ENCODE measurements around the gene GASK1A.

The GASK1A gene

DNA sequence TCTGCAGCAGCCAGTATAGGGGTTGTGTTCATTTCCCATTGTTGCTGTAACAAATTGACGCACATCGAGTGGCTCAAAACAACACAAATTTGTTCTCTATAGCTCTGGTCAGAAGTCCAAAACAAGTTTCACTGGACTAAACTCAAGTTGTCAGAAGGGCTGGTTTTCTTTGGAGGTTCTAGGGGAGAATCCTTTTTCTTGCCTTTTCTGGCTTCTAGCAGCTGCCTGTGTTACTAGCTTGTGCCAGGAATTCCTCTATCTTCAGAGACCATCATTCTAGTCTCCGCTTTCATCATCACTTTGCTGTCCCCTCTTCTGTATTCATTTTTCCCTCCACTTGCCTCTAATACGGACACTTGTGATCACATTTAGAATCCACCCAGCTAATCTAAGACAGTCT is 20.5 kb downstream of the GASK1A start:
- no peak for DNase-seq
- Histone ChIP-seq H3K9me3 (no peaks in the 10 kb centered on the region), H3K27me3 (no peaks in the 10 kb centered on the region), H3K27ac (peak overlapping the region; percentile 88 to 90), H3K4me3 (no peak overlapping the region), H3K4me1 (peaks cover 0 to 80% (median 66%) of the 10 kb centered on the region in 4 donors), H3K36me3 (no peaks in the 10 kb centered on the region)
- intact Hi-C loops (cut with DNase I; ENCODE audit: low total_unique reads): no loop called here
- TF ChIP-seq, protein P1, sequence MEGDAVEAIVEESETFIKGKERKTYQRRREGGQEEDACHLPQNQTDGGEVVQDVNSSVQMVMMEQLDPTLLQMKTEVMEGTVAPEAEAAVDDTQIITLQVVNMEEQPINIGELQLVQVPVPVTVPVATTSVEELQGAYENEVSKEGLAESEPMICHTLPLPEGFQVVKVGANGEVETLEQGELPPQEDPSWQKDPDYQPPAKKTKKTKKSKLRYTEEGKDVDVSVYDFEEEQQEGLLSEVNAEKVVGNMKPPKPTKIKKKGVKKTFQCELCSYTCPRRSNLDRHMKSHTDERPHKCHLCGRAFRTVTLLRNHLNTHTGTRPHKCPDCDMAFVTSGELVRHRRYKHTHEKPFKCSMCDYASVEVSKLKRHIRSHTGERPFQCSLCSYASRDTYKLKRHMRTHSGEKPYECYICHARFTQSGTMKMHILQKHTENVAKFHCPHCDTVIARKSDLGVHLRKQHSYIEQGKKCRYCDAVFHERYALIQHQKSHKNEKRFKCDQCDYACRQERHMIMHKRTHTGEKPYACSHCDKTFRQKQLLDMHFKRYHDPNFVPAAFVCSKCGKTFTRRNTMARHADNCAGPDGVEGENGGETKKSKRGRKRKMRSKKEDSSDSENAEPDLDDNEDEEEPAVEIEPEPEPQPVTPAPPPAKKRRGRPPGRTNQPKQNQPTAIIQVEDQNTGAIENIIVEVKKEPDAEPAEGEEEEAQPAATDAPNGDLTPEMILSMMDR (IDR thresholded peaks at IDR 0.05): no peak

DNA sequence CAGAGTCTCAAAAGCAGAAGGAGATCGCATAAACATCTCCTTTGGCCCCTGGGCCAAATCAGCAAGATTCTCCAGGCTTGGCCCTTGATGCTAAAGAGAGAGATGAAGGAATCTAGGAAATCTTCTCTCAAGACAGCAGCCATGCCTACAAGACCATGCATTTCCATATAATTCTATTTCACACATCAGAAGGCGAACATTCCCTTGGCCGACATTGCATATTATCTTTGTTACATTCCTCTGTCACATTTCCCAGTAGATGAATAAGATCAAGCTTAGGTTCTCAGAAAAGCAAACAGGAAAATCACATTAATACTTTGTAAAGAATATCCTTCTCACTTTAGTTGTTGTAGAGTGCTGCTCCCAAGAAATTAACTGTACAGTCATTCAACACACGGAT is 21.3 kb downstream of the GASK1A start:
- TF ChIP-seq, protein P1 (IDR thresholded peaks at IDR 0.05): no peak
- Histone ChIP-seq H3K9me3 (no peaks in the 10 kb centered on the region), H3K36me3 (no peaks in the 10 kb centered on the region), H3K4me1 (peaks cover 0 to 76% (median 65%) of the 10 kb centered on the region in 4 donors), H3K4me3 (no peak overlapping the region), H3K27me3 (no peaks in the 10 kb centered on the region), H3K27ac (peak overlapping the region; percentile 88 to 90)
- no peak for DNase-seq
- intact Hi-C loops (cut with DNase I; ENCODE audit: low total_unique reads): no loop called here

DNA sequence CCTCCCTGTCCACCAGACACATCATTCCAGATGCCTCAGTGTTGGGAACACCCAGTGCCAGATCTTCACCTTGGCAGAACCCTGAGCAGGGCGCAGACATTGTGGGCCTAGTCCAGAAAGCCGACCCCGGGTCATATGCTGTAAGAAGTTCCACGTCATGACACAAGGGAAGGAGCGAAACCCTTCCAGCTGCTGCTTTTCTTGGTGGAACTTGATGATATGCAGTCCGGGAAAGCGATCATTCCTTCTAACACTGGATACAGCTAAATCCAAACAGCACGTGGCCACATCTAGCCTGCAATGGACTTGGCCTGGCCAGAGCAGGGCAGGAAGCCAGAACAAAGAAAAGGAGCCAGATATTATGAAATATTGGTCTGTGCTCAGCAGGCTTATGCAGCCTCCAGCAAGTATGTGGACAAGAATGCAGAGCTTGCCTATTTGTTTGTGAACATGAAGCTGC is 22.0 kb downstream of the GASK1A start:
- Histone ChIP-seq H3K4me1 (peaks cover 0 to 69% (median 59%) of the 10 kb centered on the region in 4 donors), H3K4me3 (peak overlapping the region; percentile 28 to 42), H3K27me3 (no peaks in the 10 kb centered on the region), H3K36me3 (no peaks in the 10 kb centered on the region), H3K27ac (peak overlapping the region; percentile 90 to 91), H3K9me3 (no peaks in the 10 kb centered on the region)
- DNase-seq: peak; percentile 94 to 98
- TF ChIP-seq, protein P1 (IDR thresholded peaks at IDR 0.05): no peak
- intact Hi-C loops (cut with DNase I; ENCODE audit: low total_unique reads): no loop called here

DNA sequence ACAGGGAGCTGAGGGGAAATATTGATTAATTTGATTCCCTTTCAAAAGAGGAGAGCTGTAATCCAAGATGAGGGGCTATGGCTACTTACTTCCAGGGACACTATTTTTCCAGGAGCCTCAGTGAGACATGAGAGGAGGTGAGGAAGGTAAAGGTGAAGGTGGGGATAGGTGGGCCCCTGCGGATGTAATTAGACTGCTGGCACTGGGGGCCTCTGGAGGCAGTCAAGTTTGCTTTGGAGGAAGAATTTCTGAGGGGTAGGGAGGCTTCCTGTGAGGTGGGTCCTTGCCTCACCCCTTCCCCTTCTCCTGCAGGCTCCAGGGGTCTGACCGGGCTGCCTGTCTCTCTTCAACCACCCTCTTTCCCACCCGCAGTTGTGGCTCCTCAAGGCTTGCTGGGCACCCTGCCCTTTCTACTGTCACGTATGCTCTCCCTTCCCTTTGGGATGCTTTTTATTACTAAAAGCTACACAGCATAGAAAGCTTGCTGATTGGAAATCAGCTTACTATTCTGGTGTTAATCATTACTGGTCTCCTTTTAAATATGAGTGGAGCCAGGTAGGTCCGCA is 22.5 kb downstream of the GASK1A start:
- Histone ChIP-seq H3K4me3 (peak overlapping the region; percentile 28 to 42), H3K9me3 (no peaks in the 10 kb centered on the region), H3K36me3 (no peaks in the 10 kb centered on the region), H3K27ac (peak overlapping the region; percentile 87 to 91), H3K27me3 (no peaks in the 10 kb centered on the region), H3K4me1 (peaks cover 0 to 63% (median 54%) of the 10 kb centered on the region in 4 donors)
- no peak for DNase-seq
- intact Hi-C loops (cut with DNase I; ENCODE audit: low total_unique reads): no loop called here
- TF ChIP-seq, protein P1 (IDR thresholded peaks at IDR 0.05): no peak

DNA sequence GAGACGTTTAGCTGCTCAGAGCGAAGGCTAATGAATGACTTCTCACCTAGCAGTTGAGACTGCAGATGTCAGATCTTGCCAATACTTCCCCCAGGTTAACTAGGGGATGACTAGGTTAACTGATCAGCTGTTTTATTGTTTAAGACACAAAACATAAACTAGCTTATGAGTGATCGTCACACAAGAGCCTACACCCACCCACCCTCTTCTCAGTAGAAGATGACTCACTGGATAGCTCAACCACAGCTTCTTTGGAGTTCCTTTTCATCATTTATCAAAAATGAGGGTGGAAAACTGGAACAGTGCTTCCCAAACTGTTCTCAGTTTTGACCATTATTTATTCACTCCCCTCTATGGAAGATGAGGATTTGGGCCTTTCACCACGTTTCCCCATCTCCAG is 25.2 kb downstream of the GASK1A start:
- Histone ChIP-seq H3K36me3 (no peaks in the 10 kb centered on the region), H3K27ac (peak overlapping the region; percentile 87 to 91), H3K4me3 (no peak overlapping the region), H3K27me3 (no peaks in the 10 kb centered on the region), H3K4me1 (peaks cover 0 to 38% (median 33%) of the 10 kb centered on the region in 4 donors), H3K9me3 (no peaks in the 10 kb centered on the region)
- TF ChIP-seq, protein P1 (IDR thresholded peaks at IDR 0.05): no peak
- intact Hi-C loops (cut with DNase I; ENCODE audit: low total_unique reads): no loop called here
- DNase-seq: no peak

Measured in tibial artery (tissue), 4 donors.